ENCODE measurements around the gene SPINK7.
A peak's percentile ranks its signal among the peaks of the same experiment; 100 is the strongest.
"Not testable (repeated sequence)": the region's sequence is repeated elsewhere in the genome, so short reads cannot be mapped to it uniquely, and the experiment has no call there.

SPINK7 gene

GRCh38 chr5:148312153-148312552 is at the start of gene SPINK7:
Gene SPINK7, plus strand, starts transcription at chr5:148312423. Its CDS starts 61 bp downstream, at chr5:148312484.
- DNase-seq, result no peak
- TF ChIP-seq, protein P1, sequence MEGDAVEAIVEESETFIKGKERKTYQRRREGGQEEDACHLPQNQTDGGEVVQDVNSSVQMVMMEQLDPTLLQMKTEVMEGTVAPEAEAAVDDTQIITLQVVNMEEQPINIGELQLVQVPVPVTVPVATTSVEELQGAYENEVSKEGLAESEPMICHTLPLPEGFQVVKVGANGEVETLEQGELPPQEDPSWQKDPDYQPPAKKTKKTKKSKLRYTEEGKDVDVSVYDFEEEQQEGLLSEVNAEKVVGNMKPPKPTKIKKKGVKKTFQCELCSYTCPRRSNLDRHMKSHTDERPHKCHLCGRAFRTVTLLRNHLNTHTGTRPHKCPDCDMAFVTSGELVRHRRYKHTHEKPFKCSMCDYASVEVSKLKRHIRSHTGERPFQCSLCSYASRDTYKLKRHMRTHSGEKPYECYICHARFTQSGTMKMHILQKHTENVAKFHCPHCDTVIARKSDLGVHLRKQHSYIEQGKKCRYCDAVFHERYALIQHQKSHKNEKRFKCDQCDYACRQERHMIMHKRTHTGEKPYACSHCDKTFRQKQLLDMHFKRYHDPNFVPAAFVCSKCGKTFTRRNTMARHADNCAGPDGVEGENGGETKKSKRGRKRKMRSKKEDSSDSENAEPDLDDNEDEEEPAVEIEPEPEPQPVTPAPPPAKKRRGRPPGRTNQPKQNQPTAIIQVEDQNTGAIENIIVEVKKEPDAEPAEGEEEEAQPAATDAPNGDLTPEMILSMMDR (IDR thresholded peaks at IDR 0.05), result no peak

GRCh38 chr5:148267962-148268361 is 44.3 kb upstream of the SPINK7 start:
- TF ChIP-seq, protein P1 (IDR thresholded peaks at IDR 0.05), result no peak
- Histone ChIP-seq H3K36me3 (no peaks in the 10 kb centered on the region), H3K27ac (no peak overlapping the region), H3K4me3 (no peak overlapping the region), H3K9me3 (peaks cover 0 to 13% (median 2%) of the 10 kb centered on the region in 3 donors), H3K4me1 (no peaks in the 10 kb centered on the region), H3K27me3 (no peaks in the 10 kb centered on the region)
- no peak for DNase-seq
- intact Hi-C loops (cut with DNase I; ENCODE audit: low total_unique reads), result no loop called here

More at GRCh38 chr5:148312153-148312552, at the start of gene SPINK7:
- no peaks in the 10 kb centered on the region for H3K36me3 ChIP-seq
- H3K9me3 ChIP-seq, result no peaks in the 10 kb centered on the region
- H3K4me3 ChIP-seq, result no peak within 1 kb of the TSS
- no peaks in the 10 kb centered on the region for H3K4me1 ChIP-seq
- H3K27ac ChIP-seq, result no peak within 1 kb of the TSS
- intact Hi-C loops (cut with DNase I; ENCODE audit: low total_unique reads), result no loop called here
- H3K27me3 ChIP-seq, result no peaks in the 10 kb centered on the region

DNA sequence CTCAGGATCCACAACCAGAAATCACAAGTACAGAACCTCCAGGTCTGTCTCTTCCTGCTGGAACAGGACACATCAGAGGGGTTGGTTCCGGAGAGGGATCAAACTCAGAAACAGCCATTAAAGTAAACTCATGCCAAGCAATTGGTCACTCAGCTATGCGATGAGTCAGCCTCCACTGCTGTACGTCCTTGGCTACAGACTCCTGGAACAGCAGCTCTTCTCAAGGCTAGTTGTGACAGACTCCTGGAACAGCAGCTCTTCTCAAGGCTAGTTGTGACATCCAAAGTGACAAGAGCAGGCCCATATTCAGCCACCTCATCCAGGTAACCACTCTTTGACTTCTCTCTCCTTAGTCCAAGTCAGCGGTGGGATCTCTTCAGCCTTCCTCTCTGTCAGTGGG is 43.7 kb upstream of the SPINK7 start, which contains the start of gene SPINK13:
TSS of gene SPINK13 (plus strand) at position 229 of the 400 bp plus-strand sequence. CDS start 1,279 bp downstream, outside the sequence.
- intact Hi-C loops (cut with DNase I; ENCODE audit: low total_unique reads), result no loop called here
- Histone ChIP-seq H3K36me3 (no peaks in the 10 kb centered on the region), H3K27me3 (no peaks in the 10 kb centered on the region), H3K4me3 (no peak within 1 kb of the TSS), H3K9me3 (peaks cover 0 to 13% (median 2%) of the 10 kb centered on the region in 3 donors), H3K27ac (no peak within 1 kb of the TSS), H3K4me1 (no peaks in the 10 kb centered on the region)
- TF ChIP-seq, protein P1 (IDR thresholded peaks at IDR 0.05), result no peak
- DNase-seq, result peak in 1 of 2 donors; percentile 23

DNA sequence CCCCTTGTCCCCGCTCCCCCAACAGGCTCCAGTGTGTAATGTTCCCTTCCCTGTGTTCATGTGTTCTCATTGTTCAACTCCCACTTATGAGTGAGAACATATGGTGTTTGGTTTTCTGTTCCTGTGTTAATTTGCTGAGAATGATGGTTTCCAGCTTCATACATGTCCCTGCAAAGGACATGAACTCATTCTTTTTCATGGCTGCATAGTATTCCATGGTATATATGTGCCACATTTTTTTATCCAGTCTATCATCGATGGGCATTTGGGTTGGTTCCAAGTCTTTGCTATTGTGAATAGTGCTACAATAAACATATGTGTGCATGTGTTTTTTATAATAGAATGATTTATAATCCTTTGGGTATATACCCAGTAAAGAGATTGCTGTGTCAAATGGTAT is 37.1 kb upstream of the SPINK7 start:
- intact Hi-C loops (cut with DNase I; ENCODE audit: low total_unique reads); H3K4me3 ChIP-seq; H3K27ac ChIP-seq; H3K4me1 ChIP-seq; H3K36me3 ChIP-seq; DNase-seq; H3K27me3 ChIP-seq: not testable (repeated sequence)
- H3K9me3 ChIP-seq, result peaks cover 0 to 48% (median 3%) of the 10 kb centered on the region in 3 donors

GRCh38 chr5:148280893-148281292 is 31.3 kb upstream of the SPINK7 start:
- H3K4me1 ChIP-seq; intact Hi-C loops (cut with DNase I; ENCODE audit: low total_unique reads); DNase-seq; H3K4me3 ChIP-seq; H3K27me3 ChIP-seq; H3K27ac ChIP-seq; H3K36me3 ChIP-seq: not testable (repeated sequence)
- peaks cover 3 to 51% (median 8%) of the 10 kb centered on the region in 3 donors for H3K9me3 ChIP-seq

DNA sequence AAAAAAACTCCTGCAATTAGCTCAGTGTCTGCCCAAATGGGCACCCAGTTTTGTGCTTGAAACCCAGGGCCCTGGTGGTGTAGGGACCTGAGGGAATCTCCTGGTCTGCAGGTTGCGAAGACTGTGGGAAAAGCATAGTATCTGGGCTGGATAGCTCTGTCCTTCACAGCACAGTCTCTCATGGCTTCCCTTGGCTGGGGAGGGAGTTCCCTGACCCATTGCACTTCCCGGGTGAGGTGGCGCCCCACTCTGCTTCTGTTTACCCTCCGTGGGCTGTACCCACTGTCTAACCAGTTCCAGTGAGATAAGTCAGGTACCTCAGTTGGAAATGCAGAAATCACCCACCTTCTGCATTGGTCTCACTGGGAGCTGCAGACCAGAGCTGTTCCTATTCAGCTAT is 30.9 kb upstream of the SPINK7 start:
- H3K4me1 ChIP-seq; H3K36me3 ChIP-seq; H3K4me3 ChIP-seq; DNase-seq; H3K27me3 ChIP-seq; H3K27ac ChIP-seq; intact Hi-C loops (cut with DNase I; ENCODE audit: low total_unique reads): not testable (repeated sequence)
- H3K9me3 ChIP-seq, result peaks cover 0 to 47% (median 8%) of the 10 kb centered on the region in 3 donors

DNA sequence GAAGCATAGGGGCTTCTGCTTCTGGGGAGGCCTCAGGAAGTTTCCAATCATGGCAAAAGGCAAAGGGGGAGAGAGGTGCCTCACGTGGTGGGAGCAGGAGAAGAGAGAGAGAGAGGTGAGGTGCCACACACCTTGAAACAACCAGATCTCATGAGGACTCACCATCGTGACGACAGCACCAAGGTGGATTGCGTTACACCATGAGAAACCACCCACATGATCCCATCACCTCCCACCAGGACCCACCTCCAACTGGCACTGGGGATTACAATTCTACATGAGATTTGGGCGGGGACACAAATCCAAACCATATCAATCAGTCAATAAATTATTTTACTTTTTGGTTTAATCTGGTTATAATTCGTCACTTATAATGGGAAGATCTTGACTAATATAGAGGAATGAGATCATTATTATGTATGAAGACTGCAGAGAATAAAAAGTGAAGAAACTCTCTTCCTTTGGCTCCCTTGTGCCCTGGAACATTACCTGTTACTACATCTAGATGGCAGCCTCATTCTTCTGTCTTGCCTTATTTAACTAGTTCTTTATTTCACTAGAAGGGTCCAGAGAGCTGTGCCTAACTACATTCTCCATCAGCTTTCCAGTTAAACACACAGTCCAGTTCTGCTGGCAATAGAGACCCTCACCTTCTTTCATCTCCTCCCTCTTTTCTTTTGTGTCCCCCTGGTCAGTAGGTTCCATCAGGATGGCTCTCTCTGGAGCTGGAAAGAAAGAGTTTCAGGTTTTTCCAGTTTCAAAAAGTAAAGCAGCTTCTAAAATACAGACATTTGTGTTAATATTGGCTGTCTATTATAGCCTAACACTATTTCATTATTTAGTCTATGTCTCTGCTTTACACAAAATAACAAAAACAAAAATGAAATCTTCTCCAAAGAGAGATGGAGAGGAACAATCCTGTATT is 21.7 kb upstream of the SPINK7 start:
- no peak overlapping the region for H3K27ac ChIP-seq
- intact Hi-C loops (cut with DNase I; ENCODE audit: low total_unique reads), result no loop called here
- no peak overlapping the region for H3K4me3 ChIP-seq
- H3K27me3 ChIP-seq, result no peaks in the 10 kb centered on the region
- no peaks in the 10 kb centered on the region for H3K36me3 ChIP-seq
- DNase-seq, result no peak
- TF ChIP-seq, protein P1 (IDR thresholded peaks at IDR 0.05), result no peak
- no peaks in the 10 kb centered on the region for H3K4me1 ChIP-seq
- no peaks in the 10 kb centered on the region for H3K9me3 ChIP-seq

Measured in tibial artery (tissue), 4 donors.